PC-9 (cell line): ENCODE measurements around the gene CCDC174. TPM values are rescaled to one million over a fixed set of nuclear protein-coding genes. Genes with fewer than 3 reads are reported as not detected.

Source experiments
- BruUV-seq: library from RNA; stranded (reverse); fragments of 400-500 nt; replicated peaks from 2 replicates; lab custom pipeline; 2021; lab: Mats Ljungman, UMichigan
- CTCF ChIA-PET: fragments of 300-600 bp; sonication (Branson Sonifier 250); formaldehyde crosslinking; loops from one replicate; lab custom pipeline; 2022; ENCODE audit warnings: antibody characterized with exemption; lab: Charles Lee
- POLR2A ChIA-PET: fragments of 300-600 bp; sonication (Branson Sonifier 250); formaldehyde crosslinking; loops from one replicate; lab custom pipeline; 2022; ENCODE audit warnings: antibody characterized with exemption; ENCODE audit not compliant: unreplicated experiment; lab: Charles Lee
- DNase-seq, 2 experiments: peaks; one replicate each; pipeline versions ENCODE4 v3.0.0 to v3.0.0-alpha.2; 2015 to 2022; ENCODE audit warnings: mixed read lengths in 1 of 2
- H2AFZ ChIP-seq: fragments of 200-600 bp; sonication (generic); 2 replicates; pipeline ENCODE4 v1.8.1; 2017; ENCODE audit warnings: antibody characterized with exemption
- H3F3A ChIP-seq: fragments of 200-600 bp; sonication (generic); 2 replicates; pipeline ENCODE4 v1.8.1; 2017; ENCODE audit warnings: antibody characterized with exemption, mild to moderate bottlenecking, low read depth; ENCODE audit not compliant: insufficient read depth
- H3K27ac ChIP-seq: fragments of 200-600 bp; sonication (generic); 2 replicates; pipeline ENCODE4 v1.6.1; 2016; ENCODE audit warnings: mixed run types
- H3K27me3 ChIP-seq: fragments of 200-600 bp; sonication (generic); 2 replicates; pipeline ENCODE4 v1.6.1; 2016; ENCODE audit warnings: low read depth, mixed run types; ENCODE audit not compliant: insufficient read depth
- H3K36me3 ChIP-seq: fragments of 200-600 bp; sonication (generic); 2 replicates; pipeline ENCODE4 v1.6.1; 2016; ENCODE audit warnings: low read depth, mixed run types
- H3K4me1 ChIP-seq: fragments of 200-600 bp; sonication (generic); replicated peaks from 2 replicates; pipeline ENCODE4 v1.6.1; 2016; ENCODE audit warnings: mixed run types; ENCODE audit not compliant: insufficient read depth
- H3K4me2 ChIP-seq: fragments of 200-600 bp; sonication (generic); 2 replicates; pipeline ENCODE4 v1.6.1; 2017; ENCODE audit warnings: mixed run types
- H3K4me3 ChIP-seq: fragments of 200-600 bp; sonication (generic); 2 replicates; pipeline ENCODE4 v1.6.1; 2016; ENCODE audit warnings: mixed run types
- H3K79me2 ChIP-seq: fragments of 200-600 bp; sonication (generic); 2 replicates; pipeline ENCODE4 v1.6.1; 2017; ENCODE audit warnings: low read depth, mixed run types
- H3K9me2 ChIP-seq: fragments of 200-600 bp; sonication (generic); 2 replicates; pipeline ENCODE4 v1.8.1; 2017; ENCODE audit warnings: mild to moderate bottlenecking; ENCODE audit not compliant: insufficient read depth
- H3K9me3 ChIP-seq: fragments of 200-600 bp; sonication (generic); 2 replicates; pipeline ENCODE4 v1.8.1; 2016; ENCODE audit warnings: low read depth; ENCODE audit not compliant: insufficient read depth
- H4K20me1 ChIP-seq: fragments of 200-600 bp; sonication (generic); 2 replicates; pipeline ENCODE4 v1.8.1; 2017; ENCODE audit not compliant: insufficient read depth
- EZH2 ChIP-seq: fragments of 200-600 bp; sonication (generic); IDR thresholded peaks from 2 replicates; pipeline ENCODE4 v1.8.0; 2017; ENCODE audit warnings: antibody characterized with exemption, low read depth
- intact Hi-C: fragments of 100-400 bp; cut with micrococcal nuclease; formaldehyde crosslinking; loops from one replicate; pipeline ENCODE4 v1.10.0; 2022; ENCODE audit not compliant: unreplicated experiment
- total RNA-seq: library from RNA; stranded (reverse); gene quantifications from 2 replicates; pipeline ENCODE4 v1.2.3, GENCODE V29; 2021
- TF ChIP-seq, protein P1 (sequence below): fragments of 200-600 bp; sonication (generic); conservative IDR thresholded peaks from 2 replicates; pipeline ENCODE4 v1.6.1; 2017; ENCODE audit warnings: mixed run types, antibody characterized with exemption, mild to moderate bottlenecking, moderate library complexity

CCDC174 gene
- total RNA-seq, 1 experiment from 2014 or later: 14.7 TPM

GRCh38 chr3:14680716-14681115, 29.2 kb downstream of the CCDC174 start:
- no peak for TF ChIP-seq EZH2
- TF ChIP-seq, protein P1, sequence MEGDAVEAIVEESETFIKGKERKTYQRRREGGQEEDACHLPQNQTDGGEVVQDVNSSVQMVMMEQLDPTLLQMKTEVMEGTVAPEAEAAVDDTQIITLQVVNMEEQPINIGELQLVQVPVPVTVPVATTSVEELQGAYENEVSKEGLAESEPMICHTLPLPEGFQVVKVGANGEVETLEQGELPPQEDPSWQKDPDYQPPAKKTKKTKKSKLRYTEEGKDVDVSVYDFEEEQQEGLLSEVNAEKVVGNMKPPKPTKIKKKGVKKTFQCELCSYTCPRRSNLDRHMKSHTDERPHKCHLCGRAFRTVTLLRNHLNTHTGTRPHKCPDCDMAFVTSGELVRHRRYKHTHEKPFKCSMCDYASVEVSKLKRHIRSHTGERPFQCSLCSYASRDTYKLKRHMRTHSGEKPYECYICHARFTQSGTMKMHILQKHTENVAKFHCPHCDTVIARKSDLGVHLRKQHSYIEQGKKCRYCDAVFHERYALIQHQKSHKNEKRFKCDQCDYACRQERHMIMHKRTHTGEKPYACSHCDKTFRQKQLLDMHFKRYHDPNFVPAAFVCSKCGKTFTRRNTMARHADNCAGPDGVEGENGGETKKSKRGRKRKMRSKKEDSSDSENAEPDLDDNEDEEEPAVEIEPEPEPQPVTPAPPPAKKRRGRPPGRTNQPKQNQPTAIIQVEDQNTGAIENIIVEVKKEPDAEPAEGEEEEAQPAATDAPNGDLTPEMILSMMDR: no peak
- no peak overlapping the region for H3K27ac ChIP-seq
- no peaks in the 10 kb centered on the region for H3K4me1 ChIP-seq
- no peaks in the 10 kb centered on the region for H3K9me2 ChIP-seq
- BruUV-seq: no TSS peak
- POLR2A ChIA-PET: no interaction called here
- no peaks in the 10 kb centered on the region for H3K9me3 ChIP-seq
- CTCF ChIA-PET: no interaction called here
- no peak overlapping the region for H3K4me3 ChIP-seq
- no peak overlapping the region for H2AFZ ChIP-seq
- intact Hi-C loops: no loop called here
- no peaks in the 10 kb centered on the region for H3F3A ChIP-seq
- H3K36me3 ChIP-seq: no peaks in the 10 kb centered on the region
- peaks cover 18% of the 10 kb centered on the region; the same call in 1 of the 2 replicates for H3K27me3 ChIP-seq
- H3K4me2 ChIP-seq: no peak overlapping the region
- no peak for DNase-seq
- H4K20me1 ChIP-seq: no peaks in the 10 kb centered on the region
- no peaks in the 10 kb centered on the region for H3K79me2 ChIP-seq

DNA sequence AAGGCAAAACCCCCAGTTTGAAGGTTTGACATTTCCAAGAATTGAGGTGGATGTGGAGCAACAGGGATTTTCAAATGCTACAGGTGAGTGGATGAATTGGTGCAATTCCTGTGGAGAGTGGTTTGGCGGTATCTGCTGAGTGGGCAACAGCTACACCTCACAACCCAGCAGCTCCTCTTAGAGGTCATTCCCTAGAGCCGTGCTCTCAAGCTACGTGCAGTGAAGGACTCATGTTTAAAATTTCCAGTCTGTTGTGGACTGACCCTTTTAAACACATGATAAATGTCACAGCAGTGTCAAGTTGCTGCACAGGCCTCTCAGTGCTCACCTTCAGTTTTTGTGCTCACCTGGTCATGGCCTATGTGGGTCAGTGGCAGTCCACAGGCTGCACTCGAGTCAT, 32.9 kb downstream of the CCDC174 start:
- H3K79me2 ChIP-seq: no peaks in the 10 kb centered on the region
- H3K27ac ChIP-seq: no peak overlapping the region
- no peak for DNase-seq
- no peaks in the 10 kb centered on the region for H3K4me1 ChIP-seq
- no peak overlapping the region for H2AFZ ChIP-seq
- no peaks in the 10 kb centered on the region for H4K20me1 ChIP-seq
- TF ChIP-seq, protein P1: no peak
- no peak for TF ChIP-seq EZH2
- peaks cover 48% of the 10 kb centered on the region for H3K27me3 ChIP-seq
- H3K9me2 ChIP-seq: no peaks in the 10 kb centered on the region
- no peaks in the 10 kb centered on the region for H3K36me3 ChIP-seq
- ChIA-PET CTCF (no interaction called here), POLR2A (no interaction called here)
- intact Hi-C loops: no loop called here
- 0 out of 2 replicates have a peak, but pooled peaks cover 4% of the 10 kb centered on the region for H3K9me3 ChIP-seq
- no peak overlapping the region for H3K4me3 ChIP-seq
- H3F3A ChIP-seq: no peaks in the 10 kb centered on the region
- no peak overlapping the region for H3K4me2 ChIP-seq
- BruUV-seq: no TSS peak

- no peak overlapping the region for H3K27ac ChIP-seq
- H3K4me2 ChIP-seq: no peak overlapping the region
- POLR2A ChIA-PET: no interaction called here
- H3K9me3 ChIP-seq: 0 out of 2 replicates have a peak, but pooled peaks cover 4% of the 10 kb centered on the region
- DNase-seq: no peak
- no peaks in the 10 kb centered on the region for H3K4me1 ChIP-seq
- H2AFZ ChIP-seq: no peak overlapping the region
- CTCF ChIA-PET: interaction anchor here (0.6 kb wide), 2 partner anchors 12 to 236 kb away, joined by 3 to 4 read pairs; no protein-coding TSS in a partner anchor
- peaks cover 55% of the 10 kb centered on the region for H3K27me3 ChIP-seq
- no peaks in the 10 kb centered on the region for H3K9me2 ChIP-seq
- H3F3A ChIP-seq: no peaks in the 10 kb centered on the region
- intact Hi-C loops: no loop called here
- H3K79me2 ChIP-seq: no peaks in the 10 kb centered on the region
- no peak for TF ChIP-seq EZH2
- TF ChIP-seq, protein P1: no peak
- no TSS peak for BruUV-seq
- no peaks in the 10 kb centered on the region for H3K36me3 ChIP-seq
- no peak overlapping the region for H3K4me3 ChIP-seq
- H4K20me1 ChIP-seq: no peaks in the 10 kb centered on the region
Measured at GRCh38 chr3:14685179-14685578, 33.6 kb downstream of the CCDC174 start.
